HG03108 (cell line): ENCODE measurements around the gene KCNQ5.
A peak's percentile ranks its signal among the peaks of the same experiment; 100 is the strongest.

Source experiments
- ATAC-seq: cut with Tn5 transposase; IDR thresholded peaks from one replicate; pipeline ENCODE4 v1.9.1; 2021; ENCODE audit warnings: moderate library complexity; ENCODE audit not compliant: unreplicated experiment

KCNQ5 gene

GRCh38 chr6:73042892-73043291 lies 421.0 kb downstream of the KCNQ5 start:
- no peak for ATAC-seq

GRCh38 chr6:73043446-73043845 lies 421.6 kb downstream of the KCNQ5 start:
- no peak for ATAC-seq

GRCh38 chr6:73045609-73046008 lies 423.7 kb downstream of the KCNQ5 start:
- no peak for ATAC-seq

- no peak for ATAC-seq
Measured at GRCh38 chr6:73047801-73048200, 425.9 kb downstream of the KCNQ5 start.

GRCh38 chr6:73049971-73050594 lies 428.2 kb downstream of the KCNQ5 start:
- ATAC-seq, result no peak

GRCh38 chr6:73050706-73051105 lies 428.8 kb downstream of the KCNQ5 start:
- no peak for ATAC-seq

- ATAC-seq, result no peak
Measured at GRCh38 chr6:73051147-73051546, 429.3 kb downstream of the KCNQ5 start.

- ATAC-seq, result no peak
Measured at GRCh38 chr6:73054958-73055357, 433.1 kb downstream of the KCNQ5 start.

GRCh38 chr6:73058736-73059135 lies 436.9 kb downstream of the KCNQ5 start:
- ATAC-seq, result no peak

GRCh38 chr6:73062130-73062529 lies 440.3 kb downstream of the KCNQ5 start:
- ATAC-seq, result no peak

GRCh38 chr6:73062837-73063236 lies 441.0 kb downstream of the KCNQ5 start:
- ATAC-seq, result no peak

GRCh38 chr6:73064266-73064665 lies 442.4 kb downstream of the KCNQ5 start:
- no peak for ATAC-seq

GRCh38 chr6:73073238-73073637 lies 451.4 kb downstream of the KCNQ5 start:
- ATAC-seq, result no peak

GRCh38 chr6:73074175-73074574 lies 452.3 kb downstream of the KCNQ5 start:
- ATAC-seq, result no peak

- no peak for ATAC-seq
Measured at GRCh38 chr6:73076211-73076954, 454.5 kb downstream of the KCNQ5 start.

- ATAC-seq, result no peak
Measured at GRCh38 chr6:73078333-73078862, 456.5 kb downstream of the KCNQ5 start.

- no peak for ATAC-seq
Measured at GRCh38 chr6:73078908-73079610, 457.2 kb downstream of the KCNQ5 start.

- peak; percentile 17 for ATAC-seq
Measured at GRCh38 chr6:73079611-73079955, 457.7 kb downstream of the KCNQ5 start.

- ATAC-seq, result peak; percentile 70
Measured at GRCh38 chr6:73079978-73080377, 458.1 kb downstream of the KCNQ5 start.

GRCh38 chr6:73081955-73082354 lies 460.1 kb downstream of the KCNQ5 start:
- ATAC-seq, result no peak

GRCh38 chr6:73083886-73084285 lies 462.0 kb downstream of the KCNQ5 start:
- ATAC-seq, result no peak

- peak; percentile 56 for ATAC-seq
Measured at GRCh38 chr6:73085443-73085871, 463.6 kb downstream of the KCNQ5 start.
